Panc1 (cell line): ENCODE results near the gene TAGLN. TPM values are rescaled to one million over a fixed set of nuclear protein-coding genes. Genes with fewer than 3 reads are reported as not detected.

ENCODE experiments used
- ATAC-seq: fragments of 200-7000 bp; cut with Tn5 transposase; 2 replicates; pipeline ENCODE4 v1.9.1; 2020; ENCODE audit warnings: mild to moderate bottlenecking, moderate library complexity
- BruUV-seq: library from RNA; stranded (reverse); fragments of 400-500 nt; replicated peaks from 2 replicates; lab custom pipeline; 2021; lab: Mats Ljungman, UMichigan
- CTCF ChIA-PET: fragments of 300-600 bp; sonication (Branson Sonifier 250); formaldehyde crosslinking; loops from one replicate; lab custom pipeline; 2022; ENCODE audit warnings: antibody characterized with exemption; lab: Charles Lee
- POLR2A ChIA-PET: fragments of 300-600 bp; sonication (Branson Sonifier 250); formaldehyde crosslinking; loops from one replicate; lab custom pipeline; 2022; ENCODE audit warnings: antibody characterized with exemption; lab: Charles Lee
- DNase-seq: peaks from one replicate; pipeline ENCODE4 v3.0.0-alpha.2; 2010; ENCODE audit warnings: low read depth, low spot score
- H3K27ac ChIP-seq: 2 replicates; pipeline ENCODE4 v1.5.1; 2011; ENCODE audit warnings: mild to moderate bottlenecking, low read length, inconsistent platforms
- H3K27me3 ChIP-seq: fragments of 200-500 bp; sonication (Bioruptor generic); 2 replicates; pipeline ENCODE4 v1.6.0; 2014; ENCODE audit warnings: low read length, inconsistent platforms; ENCODE audit not compliant: control insufficient read depth, insufficient read depth
- H3K36me3 ChIP-seq: fragments of 200-500 bp; sonication (Bioruptor generic); 2 replicates; pipeline ENCODE4 v1.5.1; 2014; ENCODE audit warnings: inconsistent platforms, mild to moderate bottlenecking, low read length, moderate library complexity; ENCODE audit not compliant: control insufficient read depth, insufficient read depth
- H3K4me1 ChIP-seq: 2 replicates; pipeline ENCODE4 v1.5.1; 2011; ENCODE audit warnings: inconsistent platforms, mild to moderate bottlenecking, low read length, moderate library complexity; ENCODE audit not compliant: control insufficient read depth, insufficient read depth
- H3K4me3 ChIP-seq, 2 experiments: 2 replicates each; pipeline ENCODE4 v1.5.1; 2011 to 2012; ENCODE audit warnings: low read depth in 2 of 2, low read length in 2 of 2, mild to moderate bottlenecking in 2 of 2, inconsistent platforms in 1 of 2, moderate library complexity in 1 of 2
- H3K9me3 ChIP-seq: fragments of 200-500 bp; sonication (Bioruptor generic); 2 replicates; pipeline ENCODE4 v1.5.1; 2014; ENCODE audit warnings: low read depth, mild to moderate bottlenecking, inconsistent platforms, low read length, moderate library complexity; ENCODE audit not compliant: control insufficient read depth, insufficient read depth
- POLR2AphosphoS5 ChIP-seq: IDR thresholded peaks from 2 replicates; pipeline ENCODE4 v1.6.1; 2012; ENCODE audit warnings: mild to moderate bottlenecking, low read depth, low read length, moderate library complexity
- SIN3A ChIP-seq: IDR thresholded peaks from 2 replicates; pipeline ENCODE4 v1.6.1; 2012; ENCODE audit warnings: low read depth, mild to moderate bottlenecking, low read length, moderate library complexity, borderline replicate concordance; ENCODE audit not compliant: insufficient read depth
- TCF7L2 ChIP-seq: IDR thresholded peaks from 2 replicates; pipeline ENCODE4 v1.6.1; 2011; ENCODE audit warnings: mild to moderate bottlenecking, low read depth, low read length, inconsistent platforms
- in situ Hi-C: cut with HindIII; loops from 2 replicates; pipeline ENCODE4 v1.10.0; 2016; ENCODE audit warnings: low sequenced_read_pairs, low pct_unique_long_range_greater_than_20kb
- intact Hi-C: fragments of 100-400 bp; cut with micrococcal nuclease; formaldehyde crosslinking; loops from one replicate; pipeline ENCODE4 v1.10.0; 2022; ENCODE audit not compliant: unreplicated experiment
- total RNA-seq: library from RNA; stranded (reverse); gene quantifications from one replicate; pipeline ENCODE4 v1.2.1, GENCODE V29; 2021; ENCODE audit not compliant: unreplicated experiment
- TF ChIP-seq, protein P1 (sequence below): fragments of 450-650 bp; IDR thresholded peaks from 2 replicates; pipeline ENCODE4 v1.5.1; 2017; ENCODE audit warnings: mild to moderate bottlenecking
- TF ChIP-seq, protein P2 (sequence below), 2 experiments: IDR thresholded peaks; 2 replicates each; pipeline ENCODE4 v1.6.1; 2011 to 2012; ENCODE audit warnings: low read depth in 2 of 2, control low read depth in 1 of 2, low read length in 1 of 2, mild to moderate bottlenecking in 1 of 2, moderate library complexity in 1 of 2; ENCODE audit not compliant: insufficient read depth in 1 of 2

The TAGLN gene
- total RNA-seq, 1 experiment from 2014 or later = 6.4 TPM

DNA sequence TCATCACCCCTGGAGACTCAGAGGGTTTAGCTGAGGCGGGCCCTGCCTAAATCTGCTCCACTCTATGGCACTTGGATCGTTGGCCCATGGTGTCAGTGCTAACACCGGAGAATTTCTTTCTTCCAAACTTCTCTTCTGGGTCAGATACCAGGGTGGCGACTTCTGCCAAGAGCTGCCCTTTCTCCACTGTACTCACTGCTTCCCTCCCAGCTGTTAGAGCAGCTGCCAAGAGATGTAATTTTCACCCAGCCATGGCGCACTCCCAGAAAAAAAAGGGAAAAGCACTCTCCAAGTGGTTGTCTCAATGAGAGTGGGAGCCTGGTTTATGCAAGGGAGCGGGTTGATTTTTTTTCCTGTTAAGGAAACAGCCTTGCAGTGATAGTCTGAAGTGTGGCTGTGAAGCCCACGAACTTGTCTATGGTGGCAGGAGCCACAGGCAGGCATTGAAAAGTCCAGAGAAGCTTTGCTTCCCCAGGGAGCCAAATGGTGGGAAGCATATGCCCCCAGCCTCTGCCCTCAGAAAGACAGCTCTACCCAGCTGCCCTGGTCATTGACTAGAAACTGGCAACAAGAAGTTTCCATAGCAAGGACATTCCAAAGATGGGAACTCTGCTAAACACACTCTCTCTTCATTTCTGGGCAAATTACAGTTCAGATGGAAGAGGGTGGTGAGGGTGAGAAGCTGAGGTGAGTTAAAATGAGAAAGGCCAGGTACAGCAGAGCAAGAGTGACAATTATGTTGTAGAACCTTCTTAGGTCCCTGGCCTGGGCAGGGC, 22.0 kb downstream of the TAGLN start:
- H3K4me3 ChIP-seq = no peak overlapping the region
- ATAC-seq (no peak), DNase-seq (no peak)
- intact Hi-C loops (loop anchor here (10.0 kb wide), 2 partner anchors 46 to 336 kb away; partner anchors contain the start of gene SIDT2), in situ Hi-C loops (no loop called here)
- H3K27ac ChIP-seq = no peak overlapping the region
- H3K9me3 ChIP-seq = no peaks in the 10 kb centered on the region
- no peaks in the 10 kb centered on the region for H3K27me3 ChIP-seq
- no TSS peak for BruUV-seq
- H3K36me3 ChIP-seq = 0 out of 2 replicates have a peak, but pooled peaks cover 2% of the 10 kb centered on the region
- ChIA-PET CTCF (no interaction called here), POLR2A (interaction anchor here (0.6 kb wide), 1 partner anchor 372 kb away, joined by 3 read pairs; no protein-coding TSS in a partner anchor)
- H3K4me1 ChIP-seq = no peaks in the 10 kb centered on the region
- TF ChIP-seq POLR2AphosphoS5 (no peak), SIN3A (no peak), TCF7L2 (no peak)
- TF ChIP-seq, protein P1, sequence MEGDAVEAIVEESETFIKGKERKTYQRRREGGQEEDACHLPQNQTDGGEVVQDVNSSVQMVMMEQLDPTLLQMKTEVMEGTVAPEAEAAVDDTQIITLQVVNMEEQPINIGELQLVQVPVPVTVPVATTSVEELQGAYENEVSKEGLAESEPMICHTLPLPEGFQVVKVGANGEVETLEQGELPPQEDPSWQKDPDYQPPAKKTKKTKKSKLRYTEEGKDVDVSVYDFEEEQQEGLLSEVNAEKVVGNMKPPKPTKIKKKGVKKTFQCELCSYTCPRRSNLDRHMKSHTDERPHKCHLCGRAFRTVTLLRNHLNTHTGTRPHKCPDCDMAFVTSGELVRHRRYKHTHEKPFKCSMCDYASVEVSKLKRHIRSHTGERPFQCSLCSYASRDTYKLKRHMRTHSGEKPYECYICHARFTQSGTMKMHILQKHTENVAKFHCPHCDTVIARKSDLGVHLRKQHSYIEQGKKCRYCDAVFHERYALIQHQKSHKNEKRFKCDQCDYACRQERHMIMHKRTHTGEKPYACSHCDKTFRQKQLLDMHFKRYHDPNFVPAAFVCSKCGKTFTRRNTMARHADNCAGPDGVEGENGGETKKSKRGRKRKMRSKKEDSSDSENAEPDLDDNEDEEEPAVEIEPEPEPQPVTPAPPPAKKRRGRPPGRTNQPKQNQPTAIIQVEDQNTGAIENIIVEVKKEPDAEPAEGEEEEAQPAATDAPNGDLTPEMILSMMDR = no peak
- TF ChIP-seq, protein P2, sequence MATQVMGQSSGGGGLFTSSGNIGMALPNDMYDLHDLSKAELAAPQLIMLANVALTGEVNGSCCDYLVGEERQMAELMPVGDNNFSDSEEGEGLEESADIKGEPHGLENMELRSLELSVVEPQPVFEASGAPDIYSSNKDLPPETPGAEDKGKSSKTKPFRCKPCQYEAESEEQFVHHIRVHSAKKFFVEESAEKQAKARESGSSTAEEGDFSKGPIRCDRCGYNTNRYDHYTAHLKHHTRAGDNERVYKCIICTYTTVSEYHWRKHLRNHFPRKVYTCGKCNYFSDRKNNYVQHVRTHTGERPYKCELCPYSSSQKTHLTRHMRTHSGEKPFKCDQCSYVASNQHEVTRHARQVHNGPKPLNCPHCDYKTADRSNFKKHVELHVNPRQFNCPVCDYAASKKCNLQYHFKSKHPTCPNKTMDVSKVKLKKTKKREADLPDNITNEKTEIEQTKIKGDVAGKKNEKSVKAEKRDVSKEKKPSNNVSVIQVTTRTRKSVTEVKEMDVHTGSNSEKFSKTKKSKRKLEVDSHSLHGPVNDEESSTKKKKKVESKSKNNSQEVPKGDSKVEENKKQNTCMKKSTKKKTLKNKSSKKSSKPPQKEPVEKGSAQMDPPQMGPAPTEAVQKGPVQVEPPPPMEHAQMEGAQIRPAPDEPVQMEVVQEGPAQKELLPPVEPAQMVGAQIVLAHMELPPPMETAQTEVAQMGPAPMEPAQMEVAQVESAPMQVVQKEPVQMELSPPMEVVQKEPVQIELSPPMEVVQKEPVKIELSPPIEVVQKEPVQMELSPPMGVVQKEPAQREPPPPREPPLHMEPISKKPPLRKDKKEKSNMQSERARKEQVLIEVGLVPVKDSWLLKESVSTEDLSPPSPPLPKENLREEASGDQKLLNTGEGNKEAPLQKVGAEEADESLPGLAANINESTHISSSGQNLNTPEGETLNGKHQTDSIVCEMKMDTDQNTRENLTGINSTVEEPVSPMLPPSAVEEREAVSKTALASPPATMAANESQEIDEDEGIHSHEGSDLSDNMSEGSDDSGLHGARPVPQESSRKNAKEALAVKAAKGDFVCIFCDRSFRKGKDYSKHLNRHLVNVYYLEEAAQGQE (IDR thresholded peaks at IDR 0.05; ENCODE audit: insufficient read depth in 1 of 2, low read depth in 2 of 2, low read length in 1 of 2) = no peak

DNA sequence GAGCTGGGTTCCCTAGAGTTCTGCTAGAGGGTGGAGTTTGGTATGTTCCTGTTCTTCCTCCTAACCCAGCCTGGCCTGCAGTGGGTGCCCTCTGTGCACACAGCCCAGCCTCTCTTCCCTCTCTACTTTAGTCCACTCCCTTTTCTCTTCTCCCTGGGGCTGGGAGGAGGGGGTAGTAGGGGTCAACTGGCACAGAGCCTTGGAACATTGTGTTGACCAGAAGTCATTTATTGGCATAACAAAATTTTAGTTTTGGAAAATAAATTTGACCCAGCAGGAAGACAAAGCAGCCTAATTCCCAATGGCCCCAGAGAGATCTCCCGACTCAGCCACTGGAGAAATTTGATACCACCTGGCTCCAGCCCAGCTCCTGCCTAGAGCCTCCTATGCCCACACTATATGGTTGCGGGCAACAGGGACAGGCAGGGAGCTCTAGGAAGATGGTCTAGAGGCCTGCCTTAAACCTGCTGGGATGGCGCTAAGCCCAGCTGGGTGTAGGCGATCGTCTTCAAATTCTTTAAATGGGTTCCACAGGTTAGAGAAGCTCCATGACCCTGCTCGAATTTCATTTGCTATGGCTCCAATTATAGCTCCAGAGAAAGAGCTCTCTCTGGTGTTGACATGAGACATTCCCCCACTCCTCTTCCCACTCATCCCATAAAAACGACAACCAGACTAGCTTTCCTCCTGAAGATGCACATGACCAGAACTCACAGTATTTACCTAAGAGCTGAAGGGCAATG, 22.8 kb downstream of the TAGLN start:
- intact Hi-C loops = loop anchor here (10.0 kb wide), 2 partner anchors 47 to 337 kb away; partner anchors contain the start of gene SIDT2
- no TSS peak for BruUV-seq

More for the DNA sequence above, 22.8 kb downstream of the TAGLN start:
- Histone ChIP-seq H3K36me3 (0 out of 2 replicates have a peak, but pooled peaks cover 2% of the 10 kb centered on the region), H3K27ac (no peak overlapping the region), H3K27me3 (no peaks in the 10 kb centered on the region), H3K4me1 (no peaks in the 10 kb centered on the region), H3K4me3 (no peak overlapping the region), H3K9me3 (no peaks in the 10 kb centered on the region)
- TF ChIP-seq, protein P2 (IDR thresholded peaks at IDR 0.05; ENCODE audit: insufficient read depth in 1 of 2, low read depth in 2 of 2, low read length in 1 of 2) = no peak
- TF ChIP-seq, protein P1 = no peak
- TF ChIP-seq POLR2AphosphoS5 (no peak), SIN3A (no peak), TCF7L2 (no peak)
- DNase-seq (no peak), ATAC-seq (no peak)
- CTCF ChIA-PET = interaction anchor here (0.6 kb wide), 2 partner anchors 72 to 78 kb away, joined by 3 to 7 read pairs; no protein-coding TSS in a partner anchor
- in situ Hi-C loops = no loop called here
- POLR2A ChIA-PET = no interaction called here
